ENCODE results near the gene BORA. TPM values are rescaled to one million over a fixed set of nuclear protein-coding genes. Genes with fewer than 3 reads are reported as not detected.
"Not testable (repeated sequence)": the region's sequence is repeated elsewhere in the genome, so short reads cannot be mapped to it uniquely, and the experiment has no call there.

The BORA gene
- total RNA-seq, 2 experiments from 2014 or later: 20.8 to 21.2 TPM

- ChIA-PET POLR2A (no interaction called here), CTCF (no interaction called here)
Measured at GRCh38 chr13:72763411-72763810, 35.7 kb downstream of the BORA start.

GRCh38 chr13:72774019-72774418, 46.3 kb downstream of the BORA start:
- DNase-seq (no peak), ATAC-seq (no peak)
- POLR2A ChIA-PET: no interaction called here
- peaks cover 16% of the 10 kb centered on the region for H3K4me1 Mint-ChIP-seq
- CTCF ChIA-PET: no interaction called here
- no peak overlapping the region for H3K27ac Mint-ChIP-seq
- peaks cover 58% of the 10 kb centered on the region for H3K36me3 Mint-ChIP-seq (ENCODE audit: low read depth)
- no peak overlapping the region for H3K4me3 Mint-ChIP-seq
- intact Hi-C loops (cut with DNase I, micrococcal nuclease): no loop called here
- no peaks in the 10 kb centered on the region for H3K27me3 Mint-ChIP-seq
- H3K9me3 Mint-ChIP-seq (ENCODE audit: low read depth): no peaks in the 10 kb centered on the region

More at GRCh38 chr13:72763411-72763810, 35.7 kb downstream of the BORA start:
- ATAC-seq (no peak), DNase-seq (no peak)
- no peaks in the 10 kb centered on the region for H3K9me3 Mint-ChIP-seq (ENCODE audit: low read depth)
- no peak overlapping the region for H3K4me3 Mint-ChIP-seq
- H3K27ac Mint-ChIP-seq: no peak overlapping the region
- H3K27me3 Mint-ChIP-seq: no peaks in the 10 kb centered on the region
- peaks cover 57% of the 10 kb centered on the region for H3K36me3 Mint-ChIP-seq (ENCODE audit: low read depth)
- intact Hi-C loops (cut with DNase I, micrococcal nuclease): loop anchor here in 1 of 2 experiments (2.0 kb wide), 1 partner anchor 13 kb away; no protein-coding TSS in a partner anchor
- H3K4me1 Mint-ChIP-seq: no peaks in the 10 kb centered on the region

GRCh38 chr13:72781451-72782439, 54.0 kb downstream of the BORA start, which contains the start of the genes DIS3 and PIBF1:
DIS3 (minus strand) TSS chr13:72781900; CDS start chr13:72781832, 68 bp downstream.
PIBF1 (plus strand) TSS chr13:72782133; CDS start chr13:72783470, 1,337 bp downstream.
- Mint-ChIP-seq H3K27me3 (no peaks in the 10 kb centered on the region), H3K9me3 (ENCODE audit: low read depth) (no peaks in the 10 kb centered on the region)

GRCh38 chr13:72782717-72783116, 55.0 kb downstream of the BORA start:
- H3K4me3 Mint-ChIP-seq: peak overlapping the region; percentile 94
- intact Hi-C loops (cut with DNase I, micrococcal nuclease): loop anchor here in 1 of 2 experiments (2.0 to 10.0 kb wide), 2 partner anchors 932 to 1352 kb away; partner anchors contain the start of gene KLF12
- H3K9me3 Mint-ChIP-seq (ENCODE audit: low read depth): no peaks in the 10 kb centered on the region
- peaks cover 52% of the 10 kb centered on the region for H3K4me1 Mint-ChIP-seq
- DNase-seq: peak; percentile 12
- no peak for ATAC-seq
- CTCF ChIA-PET: interaction anchor here (0.6 kb wide), 1 partner anchor 1171 kb away, joined by 3 read pairs; no protein-coding TSS in a partner anchor
- POLR2A ChIA-PET: no interaction called here
- H3K27me3 Mint-ChIP-seq: no peaks in the 10 kb centered on the region
- H3K36me3 Mint-ChIP-seq (ENCODE audit: low read depth): peaks cover 44% of the 10 kb centered on the region
- peak overlapping the region; percentile 97 for H3K27ac Mint-ChIP-seq

More at GRCh38 chr13:72781451-72782439, 54.0 kb downstream of the BORA start, which contains the start of the genes DIS3 and PIBF1:
- H3K4me1 Mint-ChIP-seq: peaks cover 55% of the 10 kb centered on the region
- POLR2A ChIA-PET: no interaction called here
- H3K36me3 Mint-ChIP-seq (ENCODE audit: low read depth): peaks cover 52% of the 10 kb centered on the region
- H3K27ac Mint-ChIP-seq: peak within 1 kb of the TSS; percentile 97
- DNase-seq: peak; percentile 98
- CTCF ChIA-PET: interaction anchor here (0.6 to 1.4 kb wide), 6 partner anchors 10 to 1170 kb away, joined by 3 to 5 read pairs (median 4); no protein-coding TSS in a partner anchor
- peak within 1 kb of the TSS; percentile 94 for H3K4me3 Mint-ChIP-seq
- peak; percentile 98 for ATAC-seq
- intact Hi-C loops (cut with DNase I, micrococcal nuclease): loop anchor here (1.0 to 10.0 kb wide), 4 partner anchors 54 to 1353 kb away; partner anchors contain the start of genes BORA (in 2 of the 2), KLF5 (in 2 of the 2), MZT1 (in 2 of the 2) and KLF12 (in 1 of the 2)

GRCh38 chr13:72784679-72785078, 57.0 kb downstream of the BORA start:
- H3K27ac Mint-ChIP-seq; H3K9me3 Mint-ChIP-seq (ENCODE audit: low read depth); H3K27me3 Mint-ChIP-seq; H3K4me3 Mint-ChIP-seq; CTCF ChIA-PET; DNase-seq; ATAC-seq: not testable (repeated sequence)
- Mint-ChIP-seq H3K36me3 (ENCODE audit: low read depth) (peaks cover 37% of the 10 kb centered on the region), H3K4me1 (peaks cover 44% of the 10 kb centered on the region)
- intact Hi-C loops (cut with DNase I, micrococcal nuclease): loop anchor here in 1 of 2 experiments (10.0 kb wide), 1 partner anchor 930 kb away; no protein-coding TSS in a partner anchor
- POLR2A ChIA-PET: interaction anchor here (0.7 kb wide), 1 partner anchor 1038 kb away, joined by 3 read pairs; no protein-coding TSS in a partner anchor

GRCh38 chr13:72788831-72789230, 61.1 kb downstream of the BORA start:
- H3K9me3 Mint-ChIP-seq (ENCODE audit: low read depth): peaks cover 4% of the 10 kb centered on the region
- DNase-seq (no peak), ATAC-seq (no peak)
- H3K4me3 Mint-ChIP-seq: no peak overlapping the region
- no peaks in the 10 kb centered on the region for H3K27me3 Mint-ChIP-seq
- H3K4me1 Mint-ChIP-seq: peaks cover 27% of the 10 kb centered on the region
- ChIA-PET POLR2A (no interaction called here), CTCF (interaction anchor here (0.6 kb wide), 1 partner anchor 45 kb away, joined by 3 read pairs; no protein-coding TSS in a partner anchor)
- H3K36me3 Mint-ChIP-seq (ENCODE audit: low read depth): peaks cover 41% of the 10 kb centered on the region
- intact Hi-C loops (cut with DNase I, micrococcal nuclease): loop anchor here in 1 of 2 experiments (10.0 kb wide), 1 partner anchor 926 kb away; no protein-coding TSS in a partner anchor
- H3K27ac Mint-ChIP-seq: no peak overlapping the region

GRCh38 chr13:72792640-72793039, 64.9 kb downstream of the BORA start:
- peaks cover 40% of the 10 kb centered on the region for H3K36me3 Mint-ChIP-seq (ENCODE audit: low read depth)

GRCh38 chr13:72798817-72799216, 71.1 kb downstream of the BORA start:
- POLR2A ChIA-PET: no interaction called here
- intact Hi-C loops (cut with DNase I, micrococcal nuclease): no loop called here
- CTCF ChIA-PET: no interaction called here
- peaks cover 7% of the 10 kb centered on the region for H3K4me1 Mint-ChIP-seq
- H3K36me3 Mint-ChIP-seq (ENCODE audit: low read depth): peaks cover 42% of the 10 kb centered on the region
- DNase-seq (no peak), ATAC-seq (no peak)
- no peaks in the 10 kb centered on the region for H3K27me3 Mint-ChIP-seq
- H3K27ac Mint-ChIP-seq: no peak overlapping the region
- H3K9me3 Mint-ChIP-seq (ENCODE audit: low read depth): peaks cover 4% of the 10 kb centered on the region
- H3K4me3 Mint-ChIP-seq: no peak overlapping the region

More at GRCh38 chr13:72792640-72793039, 64.9 kb downstream of the BORA start:
- intact Hi-C loops (cut with DNase I, micrococcal nuclease): no loop called here
- H3K27ac Mint-ChIP-seq: no peak overlapping the region
- CTCF ChIA-PET: no interaction called here
- POLR2A ChIA-PET: no interaction called here
- no peaks in the 10 kb centered on the region for H3K27me3 Mint-ChIP-seq
- ATAC-seq: no peak
- DNase-seq: no peak
- H3K4me1 Mint-ChIP-seq: peaks cover 9% of the 10 kb centered on the region
- H3K4me3 Mint-ChIP-seq: no peak overlapping the region
- peaks cover 8% of the 10 kb centered on the region for H3K9me3 Mint-ChIP-seq (ENCODE audit: low read depth)

GRCh38 chr13:72804301-72804700, 76.6 kb downstream of the BORA start:
- ATAC-seq: no peak
- CTCF ChIA-PET: no interaction called here
- Mint-ChIP-seq H3K27ac (no peak overlapping the region), H3K27me3 (no peaks in the 10 kb centered on the region), H3K4me1 (peaks cover 5% of the 10 kb centered on the region), H3K36me3 (ENCODE audit: low read depth) (peaks cover 38% of the 10 kb centered on the region), H3K9me3 (ENCODE audit: low read depth) (peaks cover 6% of the 10 kb centered on the region), H3K4me3 (no peak overlapping the region)
- intact Hi-C loops (cut with DNase I, micrococcal nuclease): loop anchor here in 1 of 2 experiments (10.0 kb wide), 1 partner anchor 900 kb away; no protein-coding TSS in a partner anchor
- no peak for DNase-seq
- POLR2A ChIA-PET: no interaction called here
